IMR-90 (cell line): ENCODE results near the gene RIMBP3C. TPM values are rescaled to one million over a fixed set of nuclear protein-coding genes. Genes with fewer than 3 reads are reported as not detected.
"Not testable (repeated sequence)": the region's sequence is repeated elsewhere in the genome, so short reads cannot be mapped to it uniquely, and the experiment has no call there.

Experiments used
- ATAC-seq: fragments of 200-7000 bp; cut with Tn5 transposase; 2 replicates; pipeline ENCODE4 v1.9.1; 2020; ENCODE audit warnings: low read depth, mild to moderate bottlenecking, moderate library complexity
- BruUV-seq: library from RNA; stranded (reverse); fragments of 400-500 nt; replicated peaks from 2 replicates; lab custom pipeline; 2021; lab: Mats Ljungman, UMichigan
- CTCF ChIA-PET: fragments of 300-600 bp; formaldehyde crosslinking; extraction: SDS; loops from one replicate; lab custom pipeline; 2021; ENCODE audit warnings: antibody characterized with exemption; lab: Yijun Ruan, JAX
- POLR2A ChIA-PET: fragments of 300-600 bp; sonication (Branson Sonifier 250); formaldehyde crosslinking; loops from one replicate; lab custom pipeline; 2022; ENCODE audit warnings: antibody characterized with exemption; ENCODE audit not compliant: unreplicated experiment; lab: Charles Lee
- DNase-seq: peaks from one replicate; pipeline ENCODE4 v3.0.0; 2013
- H2AFZ ChIP-seq: replicated peaks from 2 replicates; pipeline ENCODE3; 2013; ENCODE audit warnings: low read length, mild to moderate bottlenecking; ENCODE audit not compliant: poor library complexity
- H2AK5ac ChIP-seq: 2 replicates; pipeline ENCODE4 v1.6.1; 2013; ENCODE audit warnings: low read depth, low read length, inconsistent platforms
- H2AK9ac ChIP-seq: replicated peaks from 2 replicates; pipeline ENCODE3; 2013; ENCODE audit warnings: mild to moderate bottlenecking, low read depth, low read length, moderate library complexity; ENCODE audit not compliant: poor library complexity
- H2BK120ac ChIP-seq: 2 replicates; pipeline ENCODE4 v1.6.1; 2013; ENCODE audit warnings: low read depth, low read length, inconsistent platforms
- H2BK15ac ChIP-seq: 3 replicates; pipeline ENCODE4 v1.6.1; 2013; ENCODE audit warnings: low read depth, low read length, inconsistent platforms
- H2BK20ac ChIP-seq: 2 replicates; pipeline ENCODE4 v1.6.1; 2013; ENCODE audit warnings: low read depth, mild to moderate bottlenecking, inconsistent platforms, low read length, moderate library complexity
- H2BK5ac ChIP-seq: 2 replicates; pipeline ENCODE4 v1.6.1; 2013; ENCODE audit warnings: mild to moderate bottlenecking, low read depth, low read length, inconsistent platforms; ENCODE audit not compliant: poor library complexity, severe bottlenecking
- H3K14ac ChIP-seq: replicated peaks from 2 replicates; pipeline ENCODE4 v1.6.1; 2013; ENCODE audit warnings: low read depth, low read length, inconsistent platforms
- H3K18ac ChIP-seq: 2 replicates; pipeline ENCODE4 v1.6.1; 2013; ENCODE audit warnings: low read depth, low read length, control low read depth
- H3K23ac ChIP-seq: 2 replicates; pipeline ENCODE4 v1.6.1; 2013; ENCODE audit warnings: low read depth, low read length, inconsistent platforms
- H3K27ac ChIP-seq: 2 replicates; pipeline ENCODE4 v1.5.1; 2013; ENCODE audit warnings: mild to moderate bottlenecking, control low read depth, low read length; ENCODE audit not compliant: insufficient read depth
- H3K27me3 ChIP-seq: 2 replicates; pipeline ENCODE4 v1.6.1; 2013; ENCODE audit warnings: low read length; ENCODE audit not compliant: control insufficient read depth, insufficient read depth
- H3K36me3 ChIP-seq: 2 replicates; pipeline ENCODE4 v1.6.1; 2013; ENCODE audit warnings: low read length, mixed read lengths; ENCODE audit not compliant: control insufficient read depth, insufficient read depth
- H3K4ac ChIP-seq: 2 replicates; pipeline ENCODE4 v1.6.1; 2013; ENCODE audit warnings: low read depth, low read length, inconsistent platforms
- H3K4me1 ChIP-seq: 2 replicates; pipeline ENCODE4 v1.6.1; 2013; ENCODE audit warnings: low read length, mixed read lengths; ENCODE audit not compliant: control insufficient read depth, insufficient read depth
- H3K4me2 ChIP-seq: 2 replicates; pipeline ENCODE4 v1.6.1; 2013; ENCODE audit warnings: low read depth, mild to moderate bottlenecking, control low read depth, low read length, moderate library complexity
- H3K4me3 ChIP-seq: 2 replicates; pipeline ENCODE4 v1.5.1; 2013; ENCODE audit warnings: low read depth, mild to moderate bottlenecking, control low read depth, low read length, moderate library complexity; ENCODE audit not compliant: insufficient read depth
- H3K56ac ChIP-seq: 2 replicates; pipeline ENCODE4 v1.6.1; 2013; ENCODE audit warnings: low read length, inconsistent platforms; ENCODE audit not compliant: insufficient read depth; ENCODE audit errors: extremely low read depth
- H3K79me1 ChIP-seq, 2 experiments: 2 replicates each; pipeline ENCODE4 v1.6.1; 2013; ENCODE audit warnings: low read length in 2 of 2, inconsistent platforms in 1 of 2, low read depth in 1 of 2
- H3K9ac ChIP-seq: 2 replicates; pipeline ENCODE4 v1.6.1; 2013; ENCODE audit warnings: low read depth, low read length, control low read depth
- H3K9me1 ChIP-seq: 2 replicates; pipeline ENCODE4 v1.6.1; 2013; ENCODE audit warnings: low read length, inconsistent platforms; ENCODE audit not compliant: insufficient read depth
- H3K9me3 ChIP-seq: 2 replicates; pipeline ENCODE4 v1.6.1; 2013; ENCODE audit warnings: low read length; ENCODE audit not compliant: control insufficient read depth, insufficient read depth
- H4K20me1 ChIP-seq: 2 replicates; pipeline ENCODE4 v1.6.1; 2013; ENCODE audit warnings: low read length, inconsistent platforms; ENCODE audit not compliant: insufficient read depth
- H4K5ac ChIP-seq: 2 replicates; pipeline ENCODE4 v1.6.1; 2013; ENCODE audit warnings: mild to moderate bottlenecking, low read depth, low read length, control low read depth
- H4K8ac ChIP-seq, 2 experiments: 2 replicates each; pipeline ENCODE4 v1.6.1; 2013; ENCODE audit warnings: low read depth in 2 of 2, low read length in 2 of 2, control low read depth in 1 of 2, inconsistent platforms in 1 of 2
- H4K91ac ChIP-seq: 2 replicates; pipeline ENCODE4 v1.6.1; 2013; ENCODE audit warnings: low read depth, low read length, inconsistent platforms; ENCODE audit not compliant: insufficient read depth
- WGBS, 2 experiments: methylation state at CpG; one replicate each; pipeline versions ENCODE4 v1.1.5 to v1.1.7; 2013; ENCODE audit warnings: missing lambda C conversion rate in 2 of 2; ENCODE audit not compliant: insufficient read length in 1 of 2; ENCODE audit errors: extremely low coverage in 2 of 2; 5-methylcytosine and 5-hydroxymethylcytosine counted together
- dilution Hi-C: fragments of 300-500 bp; cut with HindIII; formaldehyde crosslinking; loops from one replicate; pipeline ENCODE4 v1.14.3; 2018; ENCODE audit warnings: low sequenced_read_pairs; ENCODE audit not compliant: unreplicated experiment
- in situ Hi-C: fragments of 300-500 bp; cut with MboI; formaldehyde crosslinking; loops from 3 replicates; pipeline ENCODE4 v1.14.3; 2019; ENCODE audit warnings: low sequenced_read_pairs, inconsistent platforms, mixed read lengths
- intact Hi-C: fragments of 100-400 bp; cut with micrococcal nuclease; formaldehyde crosslinking; loops from 2 replicates; pipeline ENCODE4 v1.10.0; 2022
- microRNA-seq, 2 experiments: library from miRNA; stranded (forward) in 1 of 2; unstranded in 1 of 2; fragments of 10-50 nt in 1 of 2; fragments of <30 nt in 1 of 2; gene quantifications in 1 of 2; microRNA quantifications in 1 of 2; one replicate each; pipeline versions ENCODE3 to v1.1.0; 2013 to 2020; ENCODE audit not compliant: insufficient read depth in 1 of 2, insufficient read length in 1 of 2, unreplicated experiment in 1 of 2
- polyA plus RNA-seq, 3 experiments: library from polyadenylated mRNA; depleted of rRNA; stranded (reverse); fragments of >200 nt; gene quantifications; 2 replicates each; pipeline ENCODE4 v1.2.3, GENCODE V29; 2012; ENCODE audit warnings: low replicate concordance in 1 of 3
- small RNA-seq, 5 experiments: library from RNA; depleted of rRNA; stranded (forward); fragments of <200 nt; gene quantifications; one replicate each; pipeline ENCODE3, GENCODE V24; 2012
- total RNA-seq: library from RNA; depleted of rRNA; stranded (reverse); fragments of >200 nt; gene quantifications from 2 replicates; pipeline ENCODE4 v1.2.3, GENCODE V29; 2012; rRNA removed

RIMBP3C gene
- total and polyA plus RNA-seq, 2 of the 4 experiments (the other 2 are of a cell fraction) = 0.05 to 0.36 TPM

GRCh38 chr22:21497984-21498383 lies 53.3 kb downstream of the RIMBP3C start:
- H3K36me3 ChIP-seq, H3K27ac ChIP-seq, H4K91ac ChIP-seq, H3K56ac ChIP-seq, H3K23ac ChIP-seq, H3K4me1 ChIP-seq, H4K8ac ChIP-seq, H2AK5ac ChIP-seq, H3K9me1 ChIP-seq, H2BK5ac ChIP-seq, H3K27me3 ChIP-seq, H3K4me2 ChIP-seq, POLR2A ChIA-PET, H3K4ac ChIP-seq, H3K9me3 ChIP-seq, H2BK15ac ChIP-seq, H4K20me1 ChIP-seq, in situ Hi-C loops, H3K14ac ChIP-seq, H4K5ac ChIP-seq, DNase-seq, H2BK20ac ChIP-seq, CTCF ChIA-PET, H3K18ac ChIP-seq, H3K79me1 ChIP-seq, H3K4me3 ChIP-seq, BruUV-seq, dilution Hi-C loops, H2BK120ac ChIP-seq, intact Hi-C loops, H2AFZ ChIP-seq, H2AK9ac ChIP-seq, H3K9ac ChIP-seq: not testable (repeated sequence)
- peak; percentile 86 for ATAC-seq
- no CpG with 5 or more reads among the region's 4 CpGs for WGBS, 2 experiments

Small RNA genes within 50 kb of the gene (microRNA-seq; reads per million reads assigned to microRNA genes)
- gene RF00492 (ENCODE audit: insufficient read depth, insufficient read length) (not detected), gene RN7SKP221 (ENCODE audit: insufficient read depth, insufficient read length) (not detected)

Small RNA genes within 50 kb of the gene (small RNA-seq; reads per million reads assigned to genes)
- gene RF00492 (0 reads per million in 5 experiments), gene RN7SKP221 (0 reads per million in 5 experiments)

Other genes with a start within 250 kb of the RIMBP3C start
- gene RIMBP3B, start 167.7 kb downstream of the RIMBP3C start, total RNA-seq = 0.18 and 0.28 TPM in 2 replicates
- gene RIMBP3B, start 167.7 kb downstream of the RIMBP3C start, polyA plus RNA-seq (2012; rRNA removed) = 0.03 and 0.07 TPM in 2 replicates
- gene HIC2, start 134.1 kb downstream of the RIMBP3C start, total RNA-seq = 1.4 and 1.9 TPM in 2 replicates
- 2.1 and 2.4 TPM in 2 replicates for gene HIC2, start 134.1 kb downstream of the RIMBP3C start, polyA plus RNA-seq (2012; rRNA removed)
- gene TMEM191C, start 84.1 kb downstream of the RIMBP3C start, total RNA-seq = 0.28 and 0.36 TPM in 2 replicates
- gene TMEM191C, start 84.1 kb downstream of the RIMBP3C start, polyA plus RNA-seq (2012; rRNA removed) = 0.75 and 1.5 TPM in 2 replicates
- gene UBE2L3, start 16.3 kb upstream of the RIMBP3C start, total RNA-seq = 29.0 and 66.1 TPM in 2 replicates
- gene UBE2L3, start 16.3 kb upstream of the RIMBP3C start, polyA plus RNA-seq (2012; rRNA removed) = 69.4 and 72.9 TPM in 2 replicates
- 7.2 and 8.1 TPM in 2 replicates for gene YDJC, start 78.6 kb upstream of the RIMBP3C start, total RNA-seq
- gene YDJC, start 78.6 kb upstream of the RIMBP3C start, polyA plus RNA-seq (2012; rRNA removed) = 23.6 and 28.3 TPM in 2 replicates
- gene CCDC116, start 81.3 kb upstream of the RIMBP3C start, total RNA-seq = under 0.01 TPM in 1 of 2 replicates, not detected in the other
- gene CCDC116, start 81.3 kb upstream of the RIMBP3C start, polyA plus RNA-seq (2012; rRNA removed) = 0.27 and 0.34 TPM in 2 replicates
- 18.8 and 25.0 TPM in 2 replicates for gene SDF2L1, start 90.8 kb upstream of the RIMBP3C start, total RNA-seq
- gene SDF2L1, start 90.8 kb upstream of the RIMBP3C start, polyA plus RNA-seq (2012; rRNA removed) = 51.1 and 72.6 TPM in 2 replicates
- gene PPIL2, start 114.6 kb upstream of the RIMBP3C start, total RNA-seq = 20.6 and 21.4 TPM in 2 replicates
- gene PPIL2, start 114.6 kb upstream of the RIMBP3C start, polyA plus RNA-seq (2012; rRNA removed) = 59.9 and 62.1 TPM in 2 replicates
- 0.72 and 1.1 TPM in 2 replicates for gene YPEL1, start 184.3 kb upstream of the RIMBP3C start, total RNA-seq
- 1.2 and 1.3 TPM in 2 replicates for gene YPEL1, start 184.3 kb upstream of the RIMBP3C start, polyA plus RNA-seq (2012; rRNA removed)